DMS53 treated with DMSO at 0.1 percent for 48 hours (cell line): ENCODE results near the gene RBM18.

Experiments used
- DNase-seq: peaks from one replicate; lab custom pipeline; 2025; ENCODE audit not compliant: unreplicated experiment; lab: John Stamatoyannopoulos, UW

Gene RBM18

GRCh38 chr9:122264360-122265148, at the start of gene RBM18, which contains the start of gene MRRF:
Gene RBM18 (minus strand): TSS chr9:122264840. CDS start chr9:122261492, 3,348 bp downstream.
Gene MRRF (plus strand): TSS chr9:122264882. CDS start chr9:122270892, 6,010 bp downstream.
- DNase-seq: peak; percentile 87

GRCh38 chr9:122314165-122314564, 49.5 kb upstream of the RBM18 start:
- peak; percentile 6 for DNase-seq

GRCh38 chr9:122309861-122310260, 45.2 kb upstream of the RBM18 start:
- DNase-seq: no peak

- DNase-seq: no peak
Observed at GRCh38 chr9:122307925-122308324, 43.3 kb upstream of the RBM18 start.

GRCh38 chr9:122307061-122307460, 42.4 kb upstream of the RBM18 start:
- DNase-seq: no peak

GRCh38 chr9:122302237-122303093, 37.8 kb upstream of the RBM18 start:
- DNase-seq: no peak

GRCh38 chr9:122297512-122297911, 32.9 kb upstream of the RBM18 start:
- DNase-seq: no peak

- DNase-seq: no peak
Observed at GRCh38 chr9:122294531-122294930, 29.9 kb upstream of the RBM18 start.

GRCh38 chr9:122291458-122291857, 26.8 kb upstream of the RBM18 start:
- no peak for DNase-seq

GRCh38 chr9:122287214-122287720, 22.6 kb upstream of the RBM18 start:
- DNase-seq: no peak

- no peak for DNase-seq
Observed at GRCh38 chr9:122286764-122287163, 22.1 kb upstream of the RBM18 start.

- DNase-seq: no peak
Observed at GRCh38 chr9:122281368-122281767, 16.7 kb upstream of the RBM18 start.

GRCh38 chr9:122277285-122277897, 12.8 kb upstream of the RBM18 start:
- DNase-seq: no peak

- DNase-seq: no peak
Observed at GRCh38 chr9:122276096-122276495, 11.5 kb upstream of the RBM18 start.

GRCh38 chr9:122274055-122274454, 9.4 kb upstream of the RBM18 start:
- no peak for DNase-seq

GRCh38 chr9:122268041-122268814, 3.6 kb upstream of the RBM18 start:
- DNase-seq: no peak

- peak; percentile 18 for DNase-seq
Observed at GRCh38 chr9:122265149-122265915, 692 bp upstream of the RBM18 start.

- DNase-seq: peak; percentile 14
Observed at GRCh38 chr9:122263699-122264349, 816 bp downstream of the RBM18 start.

- no peak for DNase-seq
Observed at GRCh38 chr9:122262073-122262472, 2.6 kb downstream of the RBM18 start.
